ENCODE measurements around the gene TNRC18. TPM values are rescaled to one million over a fixed set of nuclear protein-coding genes. Genes with fewer than 3 reads are reported as not detected.

TNRC18 gene
- total RNA-seq, 1 experiment from 2014 or later: 91.7 TPM

- ChIA-PET POLR2A (ENCODE audit: low non-redundant PET) (no interaction called here), CTCF (interaction anchor here (0.8 kb wide), 1 partner anchor 10 kb away, joined by 5 read pairs; no protein-coding TSS in a partner anchor)
- no TSS peak for BruUV-seq (replicated peaks)
- intact Hi-C loops (cut with micrococcal nuclease; ENCODE audit: unreplicated experiment): no loop called here
- H3K4me3 ChIP-seq (ENCODE audit: low read depth, low read length, poor library complexity, severe bottlenecking): no peak overlapping the region
- TF ChIP-seq CTCF (conservative IDR thresholded peaks at IDR 0.05; ENCODE audit: low read depth, low read length) (no peak), EZH2 (IDR thresholded peaks at IDR 0.05; ENCODE audit: borderline replicate concordance, low read depth, low read length, poor library complexity, severe bottlenecking) (no peak)
- no peak overlapping the region for H3K27ac ChIP-seq (ENCODE audit: low read depth, low read length, poor library complexity, severe bottlenecking)
- H3K9me3 ChIP-seq (ENCODE audit: low read depth, low read length, poor library complexity, severe bottlenecking): no peaks in the 10 kb centered on the region
- H3K27me3 ChIP-seq (replicated peaks; ENCODE audit: insufficient read depth, low read depth, low read length, poor library complexity): no peaks in the 10 kb centered on the region
- no peak for DNase-seq (ENCODE audit: low spot score)
- peaks cover 30% of the 10 kb centered on the region for H3K4me1 ChIP-seq (ENCODE audit: insufficient read depth, low read length, poor library complexity, severe bottlenecking)
- H3K36me3 ChIP-seq (ENCODE audit: insufficient read depth, low read length, poor library complexity, severe bottlenecking): no peaks in the 10 kb centered on the region
Measured at GRCh38 chr7:5432691-5433090, 9.1 kb upstream of the TNRC18 start.

- H3K36me3 ChIP-seq (ENCODE audit: insufficient read depth, low read length, poor library complexity, severe bottlenecking): no peaks in the 10 kb centered on the region
Measured at GRCh38 chr7:5431560-5432015, 8.0 kb upstream of the TNRC18 start.

GRCh38 chr7:5430612-5430947, 6.9 kb upstream of the TNRC18 start:
- ChIA-PET CTCF (no interaction called here), POLR2A (ENCODE audit: low non-redundant PET) (interaction anchor here (0.6 kb wide), 1 partner anchor 201 kb away, joined by 5 read pairs; no protein-coding TSS in a partner anchor)
- H3K9me3 ChIP-seq (ENCODE audit: low read depth, low read length, poor library complexity, severe bottlenecking): no peaks in the 10 kb centered on the region
- intact Hi-C loops (cut with micrococcal nuclease; ENCODE audit: unreplicated experiment): no loop called here
- no peak for DNase-seq (ENCODE audit: low spot score)
- BruUV-seq (replicated peaks): no TSS peak
- H3K27me3 ChIP-seq (replicated peaks; ENCODE audit: insufficient read depth, low read depth, low read length, poor library complexity): no peaks in the 10 kb centered on the region
- no peak for TF ChIP-seq EZH2 (IDR thresholded peaks at IDR 0.05; ENCODE audit: borderline replicate concordance, low read depth, low read length, poor library complexity, severe bottlenecking)
- no peak for TF ChIP-seq CTCF (conservative IDR thresholded peaks at IDR 0.05; ENCODE audit: low read depth, low read length)
- H3K4me1 ChIP-seq (ENCODE audit: insufficient read depth, low read length, poor library complexity, severe bottlenecking): peaks cover 33% of the 10 kb centered on the region
- no peak overlapping the region for H3K27ac ChIP-seq (ENCODE audit: low read depth, low read length, poor library complexity, severe bottlenecking)
- H3K36me3 ChIP-seq (ENCODE audit: insufficient read depth, low read length, poor library complexity, severe bottlenecking): no peaks in the 10 kb centered on the region
- no peak overlapping the region for H3K4me3 ChIP-seq (ENCODE audit: low read depth, low read length, poor library complexity, severe bottlenecking)

More at GRCh38 chr7:5431560-5432015, 8.0 kb upstream of the TNRC18 start:
- peaks cover 33% of the 10 kb centered on the region for H3K4me1 ChIP-seq (ENCODE audit: insufficient read depth, low read length, poor library complexity, severe bottlenecking)
- POLR2A ChIA-PET (ENCODE audit: low non-redundant PET): interaction anchor here (0.5 kb wide), 1 partner anchor 22 kb away, joined by 5 read pairs; no protein-coding TSS in a partner anchor
- no TSS peak for BruUV-seq (replicated peaks)
- intact Hi-C loops (cut with micrococcal nuclease; ENCODE audit: unreplicated experiment): no loop called here
- H3K4me3 ChIP-seq (ENCODE audit: low read depth, low read length, poor library complexity, severe bottlenecking): no peak overlapping the region
- CTCF ChIA-PET: no interaction called here
- H3K27me3 ChIP-seq (replicated peaks; ENCODE audit: insufficient read depth, low read depth, low read length, poor library complexity): no peaks in the 10 kb centered on the region
- TF ChIP-seq EZH2 (IDR thresholded peaks at IDR 0.05; ENCODE audit: borderline replicate concordance, low read depth, low read length, poor library complexity, severe bottlenecking) (no peak), CTCF (conservative IDR thresholded peaks at IDR 0.05; ENCODE audit: low read depth, low read length) (no peak)
- H3K27ac ChIP-seq (ENCODE audit: low read depth, low read length, poor library complexity, severe bottlenecking): no peak overlapping the region
- H3K9me3 ChIP-seq (ENCODE audit: low read depth, low read length, poor library complexity, severe bottlenecking): no peaks in the 10 kb centered on the region
- no peak for DNase-seq (ENCODE audit: low spot score)
